Thyroid gland (tissue), 4 donors: ENCODE measurements around the gene ATP6V0A1. TPM values are rescaled to one million over a fixed set of nuclear protein-coding genes. Genes with fewer than 3 reads are reported as not detected.

Source experiments
- DNase-seq, 2 donors: peaks; one replicate each; pipeline ENCODE4 v3.0.0-alpha.2; 2019
- H3K27ac ChIP-seq, 3 donors: fragments of 200-600 bp; sonication (generic); 1 replicate in 2 of 3; 2 replicates in 1 of 3; pipeline ENCODE4 v1.5.1; 2016 to 2019; ENCODE audit warnings: mild to moderate bottlenecking in 1 of 3, moderate library complexity in 1 of 3
- H3K27me3 ChIP-seq: fragments of 200-600 bp; sonication (generic); one replicate; pipeline ENCODE4 v1.5.1; 2019
- H3K36me3 ChIP-seq, 2 donors: fragments of 200-600 bp; sonication (generic); one replicate each; pipeline ENCODE4 v1.5.1; 2016 to 2019
- H3K4me1 ChIP-seq, 2 donors: fragments of 200-600 bp; sonication (generic); one replicate each; pipeline ENCODE4 v1.5.1; 2017 to 2019
- H3K4me3 ChIP-seq, 3 donors: fragments of 200-600 bp; sonication (generic); replicated peaks in 1 of 3; 1 replicate in 2 of 3; 2 replicates in 1 of 3; pipeline ENCODE4 v1.5.1; 2016; ENCODE audit warnings: mild to moderate bottlenecking in 1 of 3
- H3K9me3 ChIP-seq: fragments of 200-600 bp; sonication (generic); one replicate; pipeline ENCODE4 v1.5.1; 2017
- POLR2A ChIP-seq, 2 donors: fragments of 450-650 bp; IDR thresholded peaks; one replicate each; pipeline ENCODE4 v1.6.1; 2017; ENCODE audit warnings: antibody characterized with exemption in 2 of 2, mild to moderate bottlenecking in 2 of 2, moderate library complexity in 1 of 2
- WGBS, 2 donors: methylation state at CpG; one replicate each; pipeline ENCODE4 v1.1.5; 2017; 5-methylcytosine and 5-hydroxymethylcytosine counted together
- intact Hi-C: fragments of 100-400 bp; cut with DNase I; formaldehyde crosslinking; loops from one replicate; pipeline ENCODE4 v1.15.1; 2023
- total RNA-seq, 4 donors: library from RNA; depleted of rRNA; stranded (reverse); fragments of >200 nt; gene quantifications; one replicate each; pipeline ENCODE4 v1.2.3, GENCODE V29; 2016
- TF ChIP-seq, protein P1 (sequence below), 6 experiments: fragments of 200-600 bp in 3 of 6; fragments of 450-650 bp in 3 of 6; sonication (generic) in 3 of 6; IDR thresholded peaks; one replicate each; pipeline ENCODE4 v1.5.1; 2016 to 2019; ENCODE audit warnings: antibody characterized with exemption in 6 of 6, mild to moderate bottlenecking in 2 of 6, inconsistent platforms in 1 of 6, moderate library complexity in 1 of 6

ATP6V0A1 gene
- total RNA-seq, 4 donors from 2014 or later: 75.5 to 195 (median 121) TPM

GRCh38 chr17:42562388-42563142 lies 103.9 kb downstream of the ATP6V0A1 start:
- peaks cover 32 to 34% of the 10 kb centered on the region in 2 donors for H3K4me1 ChIP-seq
- H3K27me3 ChIP-seq: no peaks in the 10 kb centered on the region
- H3K4me3 ChIP-seq: peak overlapping the region; percentile 78 to 88 (median 82)
- H3K9me3 ChIP-seq: no peaks in the 10 kb centered on the region
- WGBS, 2 donors: 7 to 22% methylated on average over 21 to 24 of the region's 48 CpGs
- peaks cover 16 to 17% of the 10 kb centered on the region in 2 donors for H3K36me3 ChIP-seq
- intact Hi-C loops: no loop called here
- no peak for DNase-seq
- TF ChIP-seq, protein P1, sequence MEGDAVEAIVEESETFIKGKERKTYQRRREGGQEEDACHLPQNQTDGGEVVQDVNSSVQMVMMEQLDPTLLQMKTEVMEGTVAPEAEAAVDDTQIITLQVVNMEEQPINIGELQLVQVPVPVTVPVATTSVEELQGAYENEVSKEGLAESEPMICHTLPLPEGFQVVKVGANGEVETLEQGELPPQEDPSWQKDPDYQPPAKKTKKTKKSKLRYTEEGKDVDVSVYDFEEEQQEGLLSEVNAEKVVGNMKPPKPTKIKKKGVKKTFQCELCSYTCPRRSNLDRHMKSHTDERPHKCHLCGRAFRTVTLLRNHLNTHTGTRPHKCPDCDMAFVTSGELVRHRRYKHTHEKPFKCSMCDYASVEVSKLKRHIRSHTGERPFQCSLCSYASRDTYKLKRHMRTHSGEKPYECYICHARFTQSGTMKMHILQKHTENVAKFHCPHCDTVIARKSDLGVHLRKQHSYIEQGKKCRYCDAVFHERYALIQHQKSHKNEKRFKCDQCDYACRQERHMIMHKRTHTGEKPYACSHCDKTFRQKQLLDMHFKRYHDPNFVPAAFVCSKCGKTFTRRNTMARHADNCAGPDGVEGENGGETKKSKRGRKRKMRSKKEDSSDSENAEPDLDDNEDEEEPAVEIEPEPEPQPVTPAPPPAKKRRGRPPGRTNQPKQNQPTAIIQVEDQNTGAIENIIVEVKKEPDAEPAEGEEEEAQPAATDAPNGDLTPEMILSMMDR (IDR thresholded peaks at IDR 0.05): no peak
- TF ChIP-seq POLR2A (IDR thresholded peaks at IDR 0.05): no peak
- H3K27ac ChIP-seq: peak overlapping the region; percentile 37 to 74 (median 69)

DNA sequence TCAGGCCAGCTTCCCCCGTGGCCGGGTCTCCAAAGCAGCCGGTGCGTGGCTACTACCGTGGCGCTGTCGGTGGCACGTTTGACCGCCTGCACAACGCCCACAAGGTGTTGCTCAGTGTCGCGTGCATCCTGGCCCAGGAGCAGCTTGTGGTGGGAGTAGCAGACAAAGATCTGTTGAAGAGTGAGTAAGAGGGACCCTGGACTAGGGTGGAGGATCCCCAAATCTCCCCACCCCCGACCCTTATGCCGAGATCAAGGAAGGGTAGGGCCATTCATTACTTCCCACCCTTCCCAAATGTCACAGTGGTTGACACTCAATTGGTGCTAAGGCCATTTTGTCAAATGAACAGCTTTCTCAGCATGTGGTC lies 104.4 kb downstream of the ATP6V0A1 start:
- H3K4me1 ChIP-seq: peaks cover 38 to 40% of the 10 kb centered on the region in 2 donors

GRCh38 chr17:42563543-42563942 lies 104.9 kb downstream of the ATP6V0A1 start:
- Histone ChIP-seq H3K36me3 (peaks cover 18% of the 10 kb centered on the region in 2 donors), H3K9me3 (no peaks in the 10 kb centered on the region), H3K4me3 (no peak overlapping the region), H3K27ac (peak overlapping the region; percentile 26 to 69 (median 58)), H3K27me3 (no peaks in the 10 kb centered on the region), H3K4me1 (peaks cover 42 to 43% of the 10 kb centered on the region in 2 donors)
- WGBS, 2 donors: 6 to 29% methylated on average over 1 of the region's 1 CpG
- intact Hi-C loops: no loop called here
- no peak for TF ChIP-seq POLR2A (IDR thresholded peaks at IDR 0.05)
- TF ChIP-seq, protein P1 (IDR thresholded peaks at IDR 0.05): peak in 3 of 6 experiments; percentile 17 to 36 (median 33)
- DNase-seq: peak; percentile 81 to 84

More for the DNA sequence above, 104.4 kb downstream of the ATP6V0A1 start:
- no peak for TF ChIP-seq POLR2A (IDR thresholded peaks at IDR 0.05)
- TF ChIP-seq, protein P1 (IDR thresholded peaks at IDR 0.05): no peak
- Histone ChIP-seq H3K36me3 (peaks cover 16 to 17% of the 10 kb centered on the region in 2 donors), H3K27me3 (no peaks in the 10 kb centered on the region), H3K4me3 (peak overlapping the region in 2 of 3 donors; percentile 78 to 82), H3K9me3 (no peaks in the 10 kb centered on the region), H3K27ac (peak overlapping the region in 1 of 3 donors; percentile 69)
- 77 to 81% methylated on average over 13 to 14 of the region's 14 CpGs for WGBS, 2 donors
- DNase-seq: no peak
- intact Hi-C loops: no loop called here

GRCh38 chr17:42563950-42564349 lies 105.3 kb downstream of the ATP6V0A1 start:
- peak overlapping the region; percentile 26 to 58 (median 31) for H3K27ac ChIP-seq
- no peak for DNase-seq
- no peak for TF ChIP-seq POLR2A (IDR thresholded peaks at IDR 0.05)
- H3K27me3 ChIP-seq: no peaks in the 10 kb centered on the region
- WGBS, 2 donors: 89 to 90% methylated on average over 9 of the region's 9 CpGs
- intact Hi-C loops: no loop called here
- peaks cover 22% of the 10 kb centered on the region in 2 donors for H3K36me3 ChIP-seq
- peaks cover 43 to 46% of the 10 kb centered on the region in 2 donors for H3K4me1 ChIP-seq
- H3K9me3 ChIP-seq: no peaks in the 10 kb centered on the region
- no peak overlapping the region for H3K4me3 ChIP-seq

DNA sequence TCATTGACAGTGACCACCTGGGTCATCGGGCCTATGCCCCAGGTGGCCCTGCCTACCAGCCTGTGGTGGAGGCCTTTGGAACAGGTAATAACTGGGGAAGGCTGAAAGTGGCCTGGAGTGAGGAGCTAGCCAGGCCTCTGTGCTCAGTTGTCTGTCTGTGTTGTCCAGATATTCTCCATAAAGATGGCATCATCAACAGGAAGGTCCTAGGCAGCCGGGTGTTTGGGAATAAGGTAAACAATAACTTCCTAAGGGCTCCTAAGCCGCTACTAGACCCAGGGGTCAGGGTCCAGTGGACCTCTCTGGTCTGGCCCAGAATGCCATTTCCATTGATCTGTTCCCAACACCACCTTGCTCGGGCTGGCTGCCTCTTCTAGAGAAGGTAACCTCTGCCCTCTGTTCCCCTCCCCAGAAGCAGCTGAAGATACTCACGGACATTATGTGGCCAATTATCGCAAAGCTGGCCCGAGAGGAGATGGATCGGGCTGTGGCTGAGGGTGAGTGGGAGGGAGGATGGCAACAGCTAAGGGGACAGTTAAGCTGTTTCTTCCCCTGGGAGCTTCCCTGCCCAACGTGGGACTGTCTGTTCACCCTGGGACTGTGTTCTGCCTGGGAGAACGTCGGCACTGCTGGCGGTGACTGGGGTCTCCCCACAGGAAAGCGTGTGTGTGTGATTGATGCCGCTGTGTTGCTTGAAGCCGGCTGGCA lies 106.3 kb downstream of the ATP6V0A1 start:
- Histone ChIP-seq H3K27me3 (no peaks in the 10 kb centered on the region), H3K4me1 (peaks cover 43 to 50% of the 10 kb centered on the region in 2 donors), H3K27ac (peak overlapping the region in 1 of 3 donors; percentile 31), H3K4me3 (no peak overlapping the region), H3K9me3 (no peaks in the 10 kb centered on the region), H3K36me3 (peaks cover 32% of the 10 kb centered on the region in 2 donors)
- no peak for DNase-seq
- intact Hi-C loops: no loop called here
- TF ChIP-seq, protein P1 (IDR thresholded peaks at IDR 0.05): no peak
- TF ChIP-seq POLR2A (IDR thresholded peaks at IDR 0.05): no peak
- 91 to 92% methylated on average over 15 of the region's 15 CpGs for WGBS, 2 donors
